GM12873 (cell line): ENCODE results near the gene ABCC1.

Source experiments
- CTCF ChIP-seq: IDR thresholded peaks from 2 replicates; pipeline ENCODE4 v1.5.1; 2012; ENCODE audit warnings: low read depth, mild to moderate bottlenecking, moderate library complexity, low read length, control low read depth; ENCODE audit not compliant: insufficient read depth; ENCODE audit errors: missing control alignments

Gene ABCC1

GRCh38 chr16:16113076-16113475, 163.7 kb downstream of the ABCC1 start:
- no peak for TF ChIP-seq CTCF

- no peak for TF ChIP-seq CTCF
Measured at GRCh38 chr16:16116841-16117240, 167.4 kb downstream of the ABCC1 start.

- TF ChIP-seq CTCF, result no peak
Measured at GRCh38 chr16:16118337-16118736, 168.9 kb downstream of the ABCC1 start.

GRCh38 chr16:16120044-16120381, 170.6 kb downstream of the ABCC1 start:
- no peak for TF ChIP-seq CTCF

GRCh38 chr16:16120382-16121184, 171.2 kb downstream of the ABCC1 start:
- no peak for TF ChIP-seq CTCF

- TF ChIP-seq CTCF, result no peak
Measured at GRCh38 chr16:16121185-16121727, 171.8 kb downstream of the ABCC1 start.

- no peak for TF ChIP-seq CTCF
Measured at GRCh38 chr16:16122264-16122663, 172.8 kb downstream of the ABCC1 start.
